Measurements from ENCODE around the gene DEPDC7. TPM values are rescaled to one million over a fixed set of nuclear protein-coding genes. Genes with fewer than 3 reads are reported as not detected.

DEPDC7 gene
- total and polyA plus RNA-seq, 2 of the 13 experiments (the other 11 are each of a cell fraction or from before 2014, with no cell fraction given) = 17.3 to 33.3 TPM

DNA sequence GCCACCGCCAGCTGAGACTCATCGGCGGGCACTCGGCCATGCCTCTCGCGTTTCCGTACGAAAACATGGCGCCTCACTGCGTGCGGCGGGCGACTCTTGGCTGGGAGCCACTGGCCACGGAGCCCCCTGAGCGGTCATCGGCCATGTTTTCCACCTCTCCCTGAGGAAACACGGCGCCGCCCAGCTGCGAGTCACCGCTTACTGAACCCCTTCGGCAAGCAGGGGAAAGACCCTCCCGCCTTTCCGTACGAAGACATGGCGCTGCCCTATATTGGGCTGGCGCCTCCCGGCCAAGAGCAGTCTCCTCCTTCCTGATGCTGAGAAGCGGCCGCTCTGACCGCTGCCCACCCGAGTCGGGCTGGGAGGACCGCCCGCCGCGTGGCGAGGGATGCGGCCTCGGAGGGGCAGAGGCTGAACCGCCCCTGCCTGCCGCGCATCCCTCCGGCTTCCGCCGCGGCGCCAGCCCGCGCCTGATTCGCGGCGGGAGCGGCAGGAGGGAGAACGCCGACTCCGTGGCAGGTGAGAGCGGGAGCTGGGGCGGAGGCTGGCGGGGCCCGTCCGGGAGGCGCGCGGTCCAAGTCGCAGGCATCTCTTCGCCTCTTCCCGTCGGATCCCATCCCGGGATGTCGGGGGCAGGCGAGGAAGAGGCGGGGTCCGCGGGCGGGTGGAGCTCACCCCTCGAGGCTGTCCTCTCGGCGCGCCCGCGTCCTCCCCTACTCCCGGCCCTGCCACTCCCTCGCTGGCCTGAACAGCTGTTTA, 23.8 kb downstream of the DEPDC7 start, which contains the start of gene TCP11L1 (continued):
- TF ChIP-seq DNMT1 (CRISPR knock-in tag; IDR thresholded peaks at IDR 0.05) = peak; percentile 71; the same call in 1 of the 2 replicates
- TF ChIP-seq GPN1 (CRISPR knock-in tag; IDR thresholded peaks at IDR 0.05; ENCODE audit: borderline replicate concordance) = no peak; the same call in 1 of the 2 replicates
- TF ChIP-seq ZNF589 (CRISPR knock-in tag; conservative IDR thresholded peaks at IDR 0.05) = peak; percentile 52; the same call in 1 of the 2 replicates
- TF ChIP-seq, protein P1, sequence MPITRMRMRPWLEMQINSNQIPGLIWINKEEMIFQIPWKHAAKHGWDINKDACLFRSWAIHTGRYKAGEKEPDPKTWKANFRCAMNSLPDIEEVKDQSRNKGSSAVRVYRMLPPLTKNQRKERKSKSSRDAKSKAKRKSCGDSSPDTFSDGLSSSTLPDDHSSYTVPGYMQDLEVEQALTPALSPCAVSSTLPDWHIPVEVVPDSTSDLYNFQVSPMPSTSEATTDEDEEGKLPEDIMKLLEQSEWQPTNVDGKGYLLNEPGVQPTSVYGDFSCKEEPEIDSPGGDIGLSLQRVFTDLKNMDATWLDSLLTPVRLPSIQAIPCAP (CRISPR knock-in tag; IDR thresholded peaks at IDR 0.05; ENCODE audit: low read depth) = no peak
- no peak for TF ChIP-seq JDP2 (CRISPR knock-in tag; IDR thresholded peaks at IDR 0.05; ENCODE audit: borderline replicate concordance)
- TF ChIP-seq ZBTB21 (CRISPR knock-in tag; IDR thresholded peaks at IDR 0.05) = no peak
- TF ChIP-seq HNRNPLL (IDR thresholded peaks at IDR 0.05; ENCODE audit: low read depth, low read length, poor library complexity, severe bottlenecking) = peak; percentile 71
- no peak for TF ChIP-seq KLF11 (CRISPR knock-in tag; IDR thresholded peaks at IDR 0.05)
- no peak for TF ChIP-seq ZNF382 (CRISPR knock-in tag; IDR thresholded peaks at IDR 0.05; ENCODE audit: borderline replicate concordance)
- peak; percentile 78 for TF ChIP-seq TARDBP (CRISPR knock-in tag; IDR thresholded peaks at IDR 0.05)
- no peak; the same call in 1 of the 2 replicates for TF ChIP-seq PPARG (CRISPR knock-in tag; conservative IDR thresholded peaks at IDR 0.05)
- TF ChIP-seq ZNF768 (CRISPR knock-in tag; IDR thresholded peaks at IDR 0.05) = peak; percentile 16; the same call in 1 of the 2 replicates
- TF ChIP-seq MAFG (CRISPR knock-in tag; IDR thresholded peaks at IDR 0.05) = no peak
- 0 out of 2 replicates have a peak, but pooled peaks have one; percentile 37 for TF ChIP-seq ZFP82 (CRISPR knock-in tag; IDR thresholded peaks at IDR 0.05; ENCODE audit: borderline replicate concordance)
- no peak for TF ChIP-seq SRSF9 (IDR thresholded peaks at IDR 0.05; ENCODE audit: borderline replicate concordance, insufficient read depth, low read depth, low read length, poor library complexity, severe bottlenecking)
- TF ChIP-seq KLF13 (CRISPR knock-in tag; IDR thresholded peaks at IDR 0.05) = no peak
- no peak for TF ChIP-seq ZNF646 (CRISPR knock-in tag; IDR thresholded peaks at IDR 0.05)
- TF ChIP-seq SIX4 (CRISPR knock-in tag; IDR thresholded peaks at IDR 0.05) = no peak
